B cell (primary cell): ENCODE measurements around the gene KNTC1.

Experiments
- EZH2 ChIP-seq: IDR thresholded peaks from 2 replicates; pipeline ENCODE4 v1.6.1; 2012; ENCODE audit warnings: borderline replicate concordance, low read depth, mild to moderate bottlenecking, moderate library complexity, low read length; ENCODE audit not compliant: insufficient read depth, poor library complexity, severe bottlenecking
- TF ChIP-seq, protein P1 (sequence below): fragments of 200-600 bp; IDR thresholded peaks from one replicate; pipeline ENCODE4 v1.8.0; 2022; ENCODE audit warnings: antibody characterized with exemption, mild to moderate bottlenecking

DNA sequence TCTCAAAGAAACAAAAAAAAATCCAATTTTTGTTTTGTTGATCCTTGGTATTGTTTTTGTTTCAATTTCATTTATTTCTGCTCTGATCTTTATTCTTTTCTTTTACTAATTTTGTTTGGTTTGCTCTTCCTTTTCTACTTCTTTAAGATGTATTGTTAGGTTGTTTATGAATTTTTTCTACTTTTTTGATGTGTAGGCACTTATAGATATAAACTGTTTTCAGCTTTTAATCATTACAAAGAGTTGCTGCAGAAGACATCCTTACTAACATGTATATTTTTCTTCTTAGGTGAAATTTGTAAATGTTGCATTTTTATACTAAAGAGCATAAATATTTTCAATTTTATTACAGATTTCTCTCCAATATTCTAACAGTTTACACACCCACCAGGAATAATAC is 69.8 kb downstream of the KNTC1 start:
- TF ChIP-seq, protein P1, sequence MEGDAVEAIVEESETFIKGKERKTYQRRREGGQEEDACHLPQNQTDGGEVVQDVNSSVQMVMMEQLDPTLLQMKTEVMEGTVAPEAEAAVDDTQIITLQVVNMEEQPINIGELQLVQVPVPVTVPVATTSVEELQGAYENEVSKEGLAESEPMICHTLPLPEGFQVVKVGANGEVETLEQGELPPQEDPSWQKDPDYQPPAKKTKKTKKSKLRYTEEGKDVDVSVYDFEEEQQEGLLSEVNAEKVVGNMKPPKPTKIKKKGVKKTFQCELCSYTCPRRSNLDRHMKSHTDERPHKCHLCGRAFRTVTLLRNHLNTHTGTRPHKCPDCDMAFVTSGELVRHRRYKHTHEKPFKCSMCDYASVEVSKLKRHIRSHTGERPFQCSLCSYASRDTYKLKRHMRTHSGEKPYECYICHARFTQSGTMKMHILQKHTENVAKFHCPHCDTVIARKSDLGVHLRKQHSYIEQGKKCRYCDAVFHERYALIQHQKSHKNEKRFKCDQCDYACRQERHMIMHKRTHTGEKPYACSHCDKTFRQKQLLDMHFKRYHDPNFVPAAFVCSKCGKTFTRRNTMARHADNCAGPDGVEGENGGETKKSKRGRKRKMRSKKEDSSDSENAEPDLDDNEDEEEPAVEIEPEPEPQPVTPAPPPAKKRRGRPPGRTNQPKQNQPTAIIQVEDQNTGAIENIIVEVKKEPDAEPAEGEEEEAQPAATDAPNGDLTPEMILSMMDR, result no peak
- no peak for TF ChIP-seq EZH2
